NB4 (cell line): ENCODE results near the gene RACGAP1.

Experiments
- MYC ChIP-seq: IDR thresholded peaks from 2 replicates; pipeline ENCODE4 v1.6.1; 2011; ENCODE audit warnings: low read depth, low read length
- TF ChIP-seq, protein P1 (sequence below): IDR thresholded peaks from one replicate; pipeline ENCODE4 v1.5.1; 2012; ENCODE audit warnings: low read depth, low read length

DNA sequence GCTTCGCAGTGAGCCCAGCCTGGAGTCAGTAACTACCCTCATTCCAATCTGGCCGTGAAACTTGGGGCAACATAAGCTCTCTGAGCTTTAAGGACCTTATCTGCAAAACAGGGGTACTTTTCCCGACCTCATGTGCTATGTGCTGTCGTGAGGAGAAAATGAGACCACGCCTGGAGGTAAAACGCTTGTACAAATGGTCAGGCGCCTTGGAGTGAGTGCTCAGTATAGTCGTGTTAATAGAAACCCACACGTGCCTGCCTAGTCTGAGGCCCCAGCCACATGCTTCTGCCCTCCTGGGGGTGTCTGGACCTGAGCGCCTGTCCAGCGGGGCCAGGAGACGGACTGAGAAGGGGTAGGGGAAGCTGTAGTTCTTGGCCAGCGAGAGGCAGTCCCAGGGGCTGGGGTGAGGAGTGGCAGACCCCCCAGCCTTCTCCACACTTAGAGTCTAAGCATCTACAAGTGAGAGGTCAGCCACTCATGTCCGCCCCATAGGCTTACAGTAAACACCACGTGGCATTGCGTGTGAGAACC lies 58.7 kb downstream of the RACGAP1 start:
- TF ChIP-seq, protein P1, sequence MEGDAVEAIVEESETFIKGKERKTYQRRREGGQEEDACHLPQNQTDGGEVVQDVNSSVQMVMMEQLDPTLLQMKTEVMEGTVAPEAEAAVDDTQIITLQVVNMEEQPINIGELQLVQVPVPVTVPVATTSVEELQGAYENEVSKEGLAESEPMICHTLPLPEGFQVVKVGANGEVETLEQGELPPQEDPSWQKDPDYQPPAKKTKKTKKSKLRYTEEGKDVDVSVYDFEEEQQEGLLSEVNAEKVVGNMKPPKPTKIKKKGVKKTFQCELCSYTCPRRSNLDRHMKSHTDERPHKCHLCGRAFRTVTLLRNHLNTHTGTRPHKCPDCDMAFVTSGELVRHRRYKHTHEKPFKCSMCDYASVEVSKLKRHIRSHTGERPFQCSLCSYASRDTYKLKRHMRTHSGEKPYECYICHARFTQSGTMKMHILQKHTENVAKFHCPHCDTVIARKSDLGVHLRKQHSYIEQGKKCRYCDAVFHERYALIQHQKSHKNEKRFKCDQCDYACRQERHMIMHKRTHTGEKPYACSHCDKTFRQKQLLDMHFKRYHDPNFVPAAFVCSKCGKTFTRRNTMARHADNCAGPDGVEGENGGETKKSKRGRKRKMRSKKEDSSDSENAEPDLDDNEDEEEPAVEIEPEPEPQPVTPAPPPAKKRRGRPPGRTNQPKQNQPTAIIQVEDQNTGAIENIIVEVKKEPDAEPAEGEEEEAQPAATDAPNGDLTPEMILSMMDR = no peak
- TF ChIP-seq MYC = no peak
